ENCODE measurements around the gene ELK3. TPM values are rescaled to one million over a fixed set of nuclear protein-coding genes. Genes with fewer than 3 reads are reported as not detected.

The ELK3 gene
- total and polyA plus RNA-seq, 12 donors, result 6.6 to 33.6 (median 18.7) TPM

- intact Hi-C loops (cut with DNase I), result no loop called here
- no peak overlapping the region for H3K4me3 ChIP-seq
- H3K4me1 ChIP-seq (replicated peaks in 1 of 2), result no peaks in the 10 kb centered on the region
- H3K27ac ChIP-seq, result no peak overlapping the region
- TF ChIP-seq CTCF (IDR thresholded peaks at IDR 0.05) (no peak), POLR2A (IDR thresholded peaks at IDR 0.05) (no peak)
- H3K9me3 ChIP-seq (replicated peaks in 1 of 3), result no peaks in the 10 kb centered on the region
- no peaks in the 10 kb centered on the region for H3K27me3 ChIP-seq
- DNase-seq, result no peak
- no peaks in the 10 kb centered on the region for H3K36me3 ChIP-seq (replicated peaks in 1 of 2)
- WGBS, 4 donors, result 85 to 98% (median 93%) methylated on average over 1 of the region's 1 CpG
Measured at GRCh38 chr12:96167492-96167891, 26.7 kb upstream of the ELK3 start.

- 55 to 59% (median 58%) methylated on average over 9 of the region's 9 CpGs for WGBS, 4 donors
- TF ChIP-seq CTCF (IDR thresholded peaks at IDR 0.05) (no peak), POLR2A (IDR thresholded peaks at IDR 0.05) (no peak)
- Histone ChIP-seq H3K4me3 (no peak overlapping the region), H3K9me3 (replicated peaks in 1 of 3) (no peaks in the 10 kb centered on the region), H3K4me1 (replicated peaks in 1 of 2) (no peaks in the 10 kb centered on the region), H3K27me3 (no peaks in the 10 kb centered on the region), H3K27ac (peak overlapping the region in 1 of 5 donors; percentile 22), H3K36me3 (replicated peaks in 1 of 2) (no peaks in the 10 kb centered on the region)
- DNase-seq, result peak in 3 of 7 donors; percentile 20 to 56 (median 22)
- intact Hi-C loops (cut with DNase I), result no loop called here
Measured at GRCh38 chr12:96170328-96170727, 23.8 kb upstream of the ELK3 start.

- H3K36me3 ChIP-seq (replicated peaks in 1 of 2), result no peaks in the 10 kb centered on the region
- H3K27me3 ChIP-seq, result no peaks in the 10 kb centered on the region
- H3K4me3 ChIP-seq, result no peak overlapping the region
- TF ChIP-seq POLR2A (IDR thresholded peaks at IDR 0.05) (no peak), CTCF (IDR thresholded peaks at IDR 0.05) (no peak)
- 61 to 85% (median 75%) methylated on average over 4 to 5 of the region's 5 CpGs for WGBS, 4 donors
- intact Hi-C loops (cut with DNase I), result no loop called here
- no peak for DNase-seq
- H3K4me1 ChIP-seq (replicated peaks in 1 of 2), result no peaks in the 10 kb centered on the region
- peak overlapping the region in 1 of 5 donors; percentile 22 for H3K27ac ChIP-seq
- no peaks in the 10 kb centered on the region for H3K9me3 ChIP-seq (replicated peaks in 1 of 3)
Measured at GRCh38 chr12:96170762-96171161, 23.4 kb upstream of the ELK3 start.

- H3K27ac ChIP-seq, result no peak overlapping the region
- no peaks in the 10 kb centered on the region for H3K9me3 ChIP-seq (replicated peaks in 1 of 3)
- DNase-seq, result no peak
- no peak for TF ChIP-seq POLR2A (IDR thresholded peaks at IDR 0.05)
- no peak for TF ChIP-seq CTCF (IDR thresholded peaks at IDR 0.05)
- no peak overlapping the region for H3K4me3 ChIP-seq
- intact Hi-C loops (cut with DNase I), result no loop called here
- H3K4me1 ChIP-seq (replicated peaks in 1 of 2), result no peaks in the 10 kb centered on the region
- WGBS, 4 donors, result 82 to 93% (median 84%) methylated on average over 3 of the region's 3 CpGs
- H3K36me3 ChIP-seq (replicated peaks in 1 of 2), result no peaks in the 10 kb centered on the region
- H3K27me3 ChIP-seq, result no peaks in the 10 kb centered on the region
Measured at GRCh38 chr12:96171905-96172304, 22.3 kb upstream of the ELK3 start.

All from adrenal gland (tissue), 12 donors.